MM.1S (cell line): ENCODE measurements around the gene TP53BP2.

Experiments used
- DNase-seq: peaks from one replicate; pipeline ENCODE4 v3.0.0-alpha.2; 2015
- H2AFZ ChIP-seq: fragments of 300-600 bp; sonication (generic); 2 replicates; pipeline ENCODE4 v1.6.0; 2016; ENCODE audit warnings: antibody characterized with exemption, low read length
- H3F3A ChIP-seq: fragments of 300-600 bp; sonication (generic); 2 replicates; pipeline ENCODE4 v1.6.1; 2016; ENCODE audit warnings: mild to moderate bottlenecking, antibody characterized with exemption, low read length, moderate library complexity, mixed read lengths; ENCODE audit not compliant: insufficient read depth
- H3K27ac ChIP-seq: fragments of 300-600 bp; sonication (generic); 2 replicates; pipeline ENCODE4 v1.5.1; 2016; ENCODE audit warnings: mild to moderate bottlenecking, low read length
- H3K27me3 ChIP-seq: fragments of 300-600 bp; sonication (generic); replicated peaks from 2 replicates; pipeline ENCODE4 v1.6.0; 2016; ENCODE audit warnings: low read length; ENCODE audit not compliant: insufficient read depth
- H3K36me3 ChIP-seq: fragments of 300-600 bp; sonication (generic); replicated peaks from 2 replicates; pipeline ENCODE4 v1.6.1; 2016; ENCODE audit warnings: mild to moderate bottlenecking, low read length, mixed read lengths; ENCODE audit not compliant: insufficient read depth
- H3K4me1 ChIP-seq: fragments of 300-600 bp; sonication (generic); 2 replicates; pipeline ENCODE4 v1.6.1; 2016; ENCODE audit warnings: low read length, mixed read lengths
- H3K4me2 ChIP-seq: fragments of 300-600 bp; sonication (generic); 2 replicates; pipeline ENCODE4 v1.6.0; 2016; ENCODE audit warnings: low read depth, low read length
- H3K4me3 ChIP-seq: fragments of 300-600 bp; sonication (generic); 2 replicates; pipeline ENCODE4 v1.5.1; 2016; ENCODE audit warnings: low read length, mixed read lengths
- H3K79me2 ChIP-seq: fragments of 300-600 bp; sonication (generic); 2 replicates; pipeline ENCODE4 v1.6.1; 2016; ENCODE audit warnings: mixed run types, low read length, mixed read lengths
- H3K9ac ChIP-seq: fragments of 300-600 bp; sonication (generic); 2 replicates; pipeline ENCODE4 v1.6.1; 2016; ENCODE audit warnings: low read length, mixed read lengths
- H3K9me2 ChIP-seq: fragments of 300-600 bp; sonication (generic); replicated peaks from 2 replicates; pipeline ENCODE4 v1.6.1; 2016; ENCODE audit warnings: mild to moderate bottlenecking, low read length, mixed read lengths; ENCODE audit not compliant: insufficient read depth
- H3K9me3 ChIP-seq: fragments of 300-600 bp; sonication (generic); replicated peaks from 2 replicates; pipeline ENCODE4 v1.6.1; 2016; ENCODE audit warnings: mild to moderate bottlenecking, low read length, mixed read lengths; ENCODE audit not compliant: insufficient read depth
- H4K20me1 ChIP-seq: fragments of 300-600 bp; sonication (generic); 2 replicates; pipeline ENCODE4 v1.6.1; 2016; ENCODE audit warnings: mild to moderate bottlenecking, low read length, moderate library complexity, mixed read lengths; ENCODE audit not compliant: insufficient read depth
- EZH2 ChIP-seq: fragments of 300-600 bp; sonication (generic); optimal IDR thresholded peaks from 2 replicates; pipeline ENCODE3; 2017; ENCODE audit warnings: low read depth, mild to moderate bottlenecking, antibody characterized with exemption, low read length, mixed read lengths
- EZH2phosphoT487 ChIP-seq: fragments of 300-600 bp; sonication (generic); IDR thresholded peaks from 2 replicates; pipeline ENCODE4 v1.6.1; 2018; ENCODE audit warnings: antibody characterized with exemption, low read length
- TF ChIP-seq, protein P1 (sequence below): fragments of 300-600 bp; sonication (generic); IDR thresholded peaks from 2 replicates; pipeline ENCODE4 v1.5.1; 2016; ENCODE audit warnings: antibody characterized with exemption, low read length, mixed read lengths

TP53BP2 gene

DNA sequence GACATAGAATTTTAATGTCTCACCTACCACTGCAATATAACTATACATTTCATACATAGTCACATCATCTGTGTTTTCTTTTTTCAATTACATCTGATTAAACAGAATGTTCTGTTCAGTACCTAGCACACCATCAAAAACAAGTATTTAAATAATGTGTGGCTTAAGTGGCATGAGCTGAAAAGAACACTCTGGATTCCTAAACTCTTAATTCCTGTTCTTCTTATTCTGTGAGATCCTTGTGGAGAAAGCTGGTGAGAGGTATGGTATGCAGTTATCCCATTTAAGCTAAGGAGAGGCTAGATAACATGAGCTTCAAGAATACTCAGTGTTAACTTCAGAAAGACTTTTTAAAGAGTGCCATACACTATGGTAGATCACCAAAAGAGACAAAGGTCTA lies 5.5 kb downstream of the TP53BP2 start:
- TF ChIP-seq, protein P1, sequence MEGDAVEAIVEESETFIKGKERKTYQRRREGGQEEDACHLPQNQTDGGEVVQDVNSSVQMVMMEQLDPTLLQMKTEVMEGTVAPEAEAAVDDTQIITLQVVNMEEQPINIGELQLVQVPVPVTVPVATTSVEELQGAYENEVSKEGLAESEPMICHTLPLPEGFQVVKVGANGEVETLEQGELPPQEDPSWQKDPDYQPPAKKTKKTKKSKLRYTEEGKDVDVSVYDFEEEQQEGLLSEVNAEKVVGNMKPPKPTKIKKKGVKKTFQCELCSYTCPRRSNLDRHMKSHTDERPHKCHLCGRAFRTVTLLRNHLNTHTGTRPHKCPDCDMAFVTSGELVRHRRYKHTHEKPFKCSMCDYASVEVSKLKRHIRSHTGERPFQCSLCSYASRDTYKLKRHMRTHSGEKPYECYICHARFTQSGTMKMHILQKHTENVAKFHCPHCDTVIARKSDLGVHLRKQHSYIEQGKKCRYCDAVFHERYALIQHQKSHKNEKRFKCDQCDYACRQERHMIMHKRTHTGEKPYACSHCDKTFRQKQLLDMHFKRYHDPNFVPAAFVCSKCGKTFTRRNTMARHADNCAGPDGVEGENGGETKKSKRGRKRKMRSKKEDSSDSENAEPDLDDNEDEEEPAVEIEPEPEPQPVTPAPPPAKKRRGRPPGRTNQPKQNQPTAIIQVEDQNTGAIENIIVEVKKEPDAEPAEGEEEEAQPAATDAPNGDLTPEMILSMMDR: no peak
- TF ChIP-seq EZH2phosphoT487: no peak
- no peak for TF ChIP-seq EZH2
- Histone ChIP-seq H3K4me2 (no peak overlapping the region), H3K36me3 (no peaks in the 10 kb centered on the region), H2AFZ (no peak overlapping the region), H4K20me1 (0 out of 2 replicates have a peak, but pooled peaks cover 4% of the 10 kb centered on the region), H3K27ac (no peak overlapping the region), H3F3A (peaks cover 11% of the 10 kb centered on the region), H3K4me1 (peaks cover 37% of the 10 kb centered on the region), H3K27me3 (no peaks in the 10 kb centered on the region), H3K79me2 (peaks cover 91% of the 10 kb centered on the region), H3K4me3 (no peak overlapping the region), H3K9me3 (no peaks in the 10 kb centered on the region), H3K9ac (no peak overlapping the region), H3K9me2 (no peaks in the 10 kb centered on the region)
- DNase-seq: no peak

DNA sequence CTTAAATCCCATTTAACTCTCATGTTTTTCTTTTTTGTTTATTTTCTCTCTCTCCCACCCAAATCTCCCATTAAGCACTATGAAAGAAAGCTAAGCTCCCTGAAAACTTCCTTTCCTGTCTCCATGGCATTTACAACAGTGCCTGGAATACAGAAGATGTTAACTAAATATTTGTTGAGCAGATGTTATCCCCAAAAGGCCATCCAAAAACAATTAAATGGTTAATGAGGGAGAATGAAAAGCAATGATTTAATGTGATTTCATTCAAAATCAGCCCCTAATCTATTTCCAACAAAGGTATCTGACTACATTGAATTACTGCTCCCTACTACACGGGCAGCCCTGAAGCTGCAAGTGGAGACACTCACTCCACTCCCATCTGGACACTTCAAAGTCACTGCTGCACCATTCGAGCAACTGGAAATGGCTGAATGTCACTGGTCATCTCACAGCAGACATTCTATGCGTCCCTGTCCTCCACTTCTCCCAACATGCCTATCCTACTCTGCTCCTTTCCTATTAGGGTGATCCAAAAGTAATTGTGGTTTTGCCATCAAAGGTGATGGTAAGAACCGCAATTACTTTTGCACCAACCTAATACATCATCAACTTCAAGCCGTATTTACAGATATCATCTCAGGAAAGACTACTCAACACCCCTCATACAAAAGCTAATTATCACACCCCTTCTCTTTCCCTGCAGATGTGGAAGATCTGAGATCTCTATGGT lies 7.5 kb downstream of the TP53BP2 start:
- Histone ChIP-seq H3K4me3 (no peak overlapping the region), H3K79me2 (peaks cover 89% of the 10 kb centered on the region), H3K9me3 (no peaks in the 10 kb centered on the region), H3K4me2 (no peak overlapping the region), H4K20me1 (no peaks in the 10 kb centered on the region), H3K4me1 (peaks cover 24% of the 10 kb centered on the region), H3F3A (peaks cover 4% of the 10 kb centered on the region; the same call in 1 of the 2 replicates), H3K27ac (no peak overlapping the region), H2AFZ (no peak overlapping the region), H3K27me3 (no peaks in the 10 kb centered on the region), H3K9me2 (no peaks in the 10 kb centered on the region), H3K36me3 (no peaks in the 10 kb centered on the region), H3K9ac (no peak overlapping the region)
- DNase-seq: no peak
- TF ChIP-seq, protein P1: no peak
- no peak for TF ChIP-seq EZH2phosphoT487
- TF ChIP-seq EZH2: no peak

DNA sequence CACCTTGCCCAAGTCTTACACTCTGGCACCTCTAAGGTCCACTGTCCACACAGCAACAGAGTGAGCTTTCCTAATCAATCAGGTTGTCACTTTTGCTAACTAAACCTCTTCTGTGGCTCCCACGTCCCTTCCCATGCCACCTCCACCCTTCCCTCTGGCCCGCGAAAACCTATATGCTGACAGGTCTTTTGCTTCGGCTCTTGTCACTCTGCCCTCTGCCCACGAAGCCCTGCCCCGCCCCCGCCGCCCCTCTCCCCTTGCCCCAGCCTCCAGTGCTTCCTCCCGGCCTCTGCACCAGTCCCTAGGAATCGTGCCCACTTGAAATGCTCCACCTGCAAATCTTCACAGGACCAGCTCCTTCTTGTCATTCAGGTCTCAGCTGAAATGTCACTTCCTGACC lies 8.1 kb downstream of the TP53BP2 start:
- H3K27ac ChIP-seq: no peak overlapping the region; the same call in 1 of the 2 replicates
- H3K9me2 ChIP-seq: no peaks in the 10 kb centered on the region
- no peaks in the 10 kb centered on the region for H3K36me3 ChIP-seq
- H3K79me2 ChIP-seq: peaks cover 89% of the 10 kb centered on the region
- no peaks in the 10 kb centered on the region for H4K20me1 ChIP-seq
- DNase-seq: no peak
- H3K4me3 ChIP-seq: no peak overlapping the region
- no peaks in the 10 kb centered on the region for H3K27me3 ChIP-seq
- no peak overlapping the region for H3K9ac ChIP-seq
- peak overlapping the region; percentile 18; the same call in 1 of the 2 replicates for H3K4me2 ChIP-seq
- H3F3A ChIP-seq: peaks cover 4% of the 10 kb centered on the region; the same call in 1 of the 2 replicates
- no peak overlapping the region for H2AFZ ChIP-seq
- H3K9me3 ChIP-seq: no peaks in the 10 kb centered on the region
- TF ChIP-seq EZH2 (no peak), EZH2phosphoT487 (no peak)
- TF ChIP-seq, protein P1: no peak
- H3K4me1 ChIP-seq: peaks cover 20% of the 10 kb centered on the region
